IMR-90 (cell line): ENCODE data around the gene LGALSL. TPM values are rescaled to one million over a fixed set of nuclear protein-coding genes. Genes with fewer than 3 reads are reported as not detected.

ENCODE experiments used
- ATAC-seq: fragments of 200-7000 bp; cut with Tn5 transposase; 2 replicates; pipeline ENCODE4 v1.9.1; 2020; ENCODE audit warnings: low read depth, mild to moderate bottlenecking, moderate library complexity
- BruUV-seq: library from RNA; stranded (reverse); fragments of 400-500 nt; replicated peaks from 2 replicates; lab custom pipeline; 2021; lab: Mats Ljungman, UMichigan
- CTCF ChIA-PET: fragments of 300-600 bp; formaldehyde crosslinking; extraction: SDS; loops from one replicate; lab custom pipeline; 2021; ENCODE audit warnings: antibody characterized with exemption; lab: Yijun Ruan, JAX
- POLR2A ChIA-PET: fragments of 300-600 bp; sonication (Branson Sonifier 250); formaldehyde crosslinking; loops from one replicate; lab custom pipeline; 2022; ENCODE audit warnings: antibody characterized with exemption; ENCODE audit not compliant: unreplicated experiment; lab: Charles Lee
- DNase-seq: peaks from one replicate; pipeline ENCODE4 v3.0.0; 2013
- H2AFZ ChIP-seq: replicated peaks from 2 replicates; pipeline ENCODE3; 2013; ENCODE audit warnings: low read length, mild to moderate bottlenecking; ENCODE audit not compliant: poor library complexity
- H2AK5ac ChIP-seq: 2 replicates; pipeline ENCODE4 v1.6.1; 2013; ENCODE audit warnings: low read depth, low read length, inconsistent platforms
- H2AK9ac ChIP-seq: replicated peaks from 2 replicates; pipeline ENCODE3; 2013; ENCODE audit warnings: mild to moderate bottlenecking, low read depth, low read length, moderate library complexity; ENCODE audit not compliant: poor library complexity
- H2BK120ac ChIP-seq: 2 replicates; pipeline ENCODE4 v1.6.1; 2013; ENCODE audit warnings: low read depth, low read length, inconsistent platforms
- H2BK15ac ChIP-seq: 3 replicates; pipeline ENCODE4 v1.6.1; 2013; ENCODE audit warnings: low read depth, low read length, inconsistent platforms
- H2BK20ac ChIP-seq: 2 replicates; pipeline ENCODE4 v1.6.1; 2013; ENCODE audit warnings: low read depth, mild to moderate bottlenecking, inconsistent platforms, low read length, moderate library complexity
- H2BK5ac ChIP-seq: 2 replicates; pipeline ENCODE4 v1.6.1; 2013; ENCODE audit warnings: mild to moderate bottlenecking, low read depth, low read length, inconsistent platforms; ENCODE audit not compliant: poor library complexity, severe bottlenecking
- H3K14ac ChIP-seq: replicated peaks from 2 replicates; pipeline ENCODE4 v1.6.1; 2013; ENCODE audit warnings: low read depth, low read length, inconsistent platforms
- H3K18ac ChIP-seq: 2 replicates; pipeline ENCODE4 v1.6.1; 2013; ENCODE audit warnings: low read depth, low read length, control low read depth
- H3K23ac ChIP-seq: 2 replicates; pipeline ENCODE4 v1.6.1; 2013; ENCODE audit warnings: low read depth, low read length, inconsistent platforms
- H3K27ac ChIP-seq: 2 replicates; pipeline ENCODE4 v1.5.1; 2013; ENCODE audit warnings: mild to moderate bottlenecking, control low read depth, low read length; ENCODE audit not compliant: insufficient read depth
- H3K27me3 ChIP-seq: 2 replicates; pipeline ENCODE4 v1.6.1; 2013; ENCODE audit warnings: low read length; ENCODE audit not compliant: control insufficient read depth, insufficient read depth
- H3K36me3 ChIP-seq: 2 replicates; pipeline ENCODE4 v1.6.1; 2013; ENCODE audit warnings: low read length, mixed read lengths; ENCODE audit not compliant: control insufficient read depth, insufficient read depth
- H3K4ac ChIP-seq: 2 replicates; pipeline ENCODE4 v1.6.1; 2013; ENCODE audit warnings: low read depth, low read length, inconsistent platforms
- H3K4me1 ChIP-seq: 2 replicates; pipeline ENCODE4 v1.6.1; 2013; ENCODE audit warnings: low read length, mixed read lengths; ENCODE audit not compliant: control insufficient read depth, insufficient read depth
- H3K4me2 ChIP-seq: 2 replicates; pipeline ENCODE4 v1.6.1; 2013; ENCODE audit warnings: low read depth, mild to moderate bottlenecking, control low read depth, low read length, moderate library complexity
- H3K4me3 ChIP-seq: 2 replicates; pipeline ENCODE4 v1.5.1; 2013; ENCODE audit warnings: low read depth, mild to moderate bottlenecking, control low read depth, low read length, moderate library complexity; ENCODE audit not compliant: insufficient read depth
- H3K56ac ChIP-seq: 2 replicates; pipeline ENCODE4 v1.6.1; 2013; ENCODE audit warnings: low read length, inconsistent platforms; ENCODE audit not compliant: insufficient read depth; ENCODE audit errors: extremely low read depth
- H3K79me1 ChIP-seq, 2 experiments: 2 replicates each; pipeline ENCODE4 v1.6.1; 2013; ENCODE audit warnings: low read length in 2 of 2, inconsistent platforms in 1 of 2, low read depth in 1 of 2
- H3K9ac ChIP-seq: 2 replicates; pipeline ENCODE4 v1.6.1; 2013; ENCODE audit warnings: low read depth, low read length, control low read depth
- H3K9me1 ChIP-seq: 2 replicates; pipeline ENCODE4 v1.6.1; 2013; ENCODE audit warnings: low read length, inconsistent platforms; ENCODE audit not compliant: insufficient read depth
- H3K9me3 ChIP-seq: 2 replicates; pipeline ENCODE4 v1.6.1; 2013; ENCODE audit warnings: low read length; ENCODE audit not compliant: control insufficient read depth, insufficient read depth
- H4K20me1 ChIP-seq: 2 replicates; pipeline ENCODE4 v1.6.1; 2013; ENCODE audit warnings: low read length, inconsistent platforms; ENCODE audit not compliant: insufficient read depth
- H4K5ac ChIP-seq: 2 replicates; pipeline ENCODE4 v1.6.1; 2013; ENCODE audit warnings: mild to moderate bottlenecking, low read depth, low read length, control low read depth
- H4K8ac ChIP-seq, 2 experiments: 2 replicates each; pipeline ENCODE4 v1.6.1; 2013; ENCODE audit warnings: low read depth in 2 of 2, low read length in 2 of 2, control low read depth in 1 of 2, inconsistent platforms in 1 of 2
- H4K91ac ChIP-seq: 2 replicates; pipeline ENCODE4 v1.6.1; 2013; ENCODE audit warnings: low read depth, low read length, inconsistent platforms; ENCODE audit not compliant: insufficient read depth
- CEBPB ChIP-seq: IDR thresholded peaks from 2 replicates; pipeline ENCODE4 v1.6.1; 2012; ENCODE audit warnings: low read depth, low read length, improper control_type of control experiment
- MXI1 ChIP-seq: IDR thresholded peaks from 2 replicates; pipeline ENCODE4 v1.6.1; 2012; ENCODE audit warnings: low read depth, mild to moderate bottlenecking, low read length, moderate library complexity, borderline replicate concordance
- USF2 ChIP-seq: fragments of 150-350 bp; IDR thresholded peaks from 2 replicates; pipeline ENCODE4 v1.6.1; 2017; ENCODE audit warnings: mild to moderate bottlenecking, antibody characterized with exemption, low read length, low read depth
- WGBS, 2 experiments: methylation state at CpG; one replicate each; pipeline versions ENCODE4 v1.1.5 to v1.1.7; 2013; ENCODE audit warnings: missing lambda C conversion rate in 2 of 2; ENCODE audit not compliant: insufficient read length in 1 of 2; ENCODE audit errors: extremely low coverage in 2 of 2; 5-methylcytosine and 5-hydroxymethylcytosine counted together
- dilution Hi-C: fragments of 300-500 bp; cut with HindIII; formaldehyde crosslinking; loops from one replicate; pipeline ENCODE4 v1.14.3; 2018; ENCODE audit warnings: low sequenced_read_pairs; ENCODE audit not compliant: unreplicated experiment
- in situ Hi-C: fragments of 300-500 bp; cut with MboI; formaldehyde crosslinking; loops from 3 replicates; pipeline ENCODE4 v1.14.3; 2019; ENCODE audit warnings: low sequenced_read_pairs, inconsistent platforms, mixed read lengths
- intact Hi-C: fragments of 100-400 bp; cut with micrococcal nuclease; formaldehyde crosslinking; loops from 2 replicates; pipeline ENCODE4 v1.10.0; 2022
- polyA plus RNA-seq, 3 experiments: library from polyadenylated mRNA; depleted of rRNA; stranded (reverse); fragments of >200 nt; gene quantifications; 2 replicates each; pipeline ENCODE4 v1.2.3, GENCODE V29; 2012; ENCODE audit warnings: low replicate concordance in 1 of 3
- total RNA-seq: library from RNA; depleted of rRNA; stranded (reverse); fragments of >200 nt; gene quantifications from 2 replicates; pipeline ENCODE4 v1.2.3, GENCODE V29; 2012

LGALSL gene
- total and polyA plus RNA-seq, 2 of the 4 experiments (the other 2 are of a cell fraction): 0.86 to 2.9 TPM

DNA sequence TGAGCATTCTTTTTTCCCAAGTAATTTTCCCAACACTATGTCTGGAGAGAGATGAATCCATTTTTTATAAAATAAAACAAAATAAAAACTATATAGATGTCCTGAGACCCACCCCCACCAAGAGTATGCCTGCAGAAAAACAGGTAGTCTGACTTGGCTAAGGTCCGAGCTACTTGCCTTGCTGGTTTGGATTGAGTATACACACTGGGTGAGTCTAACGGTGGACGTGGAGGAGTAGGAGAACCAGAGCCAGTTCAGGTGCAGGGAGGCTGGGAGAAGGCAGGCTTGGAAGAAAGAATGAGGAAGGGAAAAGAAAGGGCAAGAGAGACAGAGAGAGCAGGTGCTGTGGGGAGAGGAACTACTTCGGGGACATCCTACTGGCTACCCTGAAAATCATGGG lies 48.9 kb downstream of the LGALSL start:
- no peak overlapping the region for H4K91ac ChIP-seq
- no peaks in the 10 kb centered on the region for H3K9me3 ChIP-seq
- no peaks in the 10 kb centered on the region for H3K4me1 ChIP-seq
- H4K20me1 ChIP-seq: no peaks in the 10 kb centered on the region
- no peak overlapping the region for H2BK20ac ChIP-seq
- H2AK5ac ChIP-seq: no peak overlapping the region
- H2AK9ac ChIP-seq: no peak overlapping the region
- no peak overlapping the region for H3K4ac ChIP-seq
- H3K9ac ChIP-seq: no peak overlapping the region
- no peaks in the 10 kb centered on the region for H3K36me3 ChIP-seq
- H2BK120ac ChIP-seq: no peak overlapping the region
- H2BK15ac ChIP-seq: no peak overlapping the region
- H3K79me1 ChIP-seq: no peaks in the 10 kb centered on the region
- in situ Hi-C loops: no loop called here
- H3K4me2 ChIP-seq: no peak overlapping the region
- dilution Hi-C loops: no loop called here
- no peak overlapping the region for H3K27ac ChIP-seq
- no peak overlapping the region for H3K4me3 ChIP-seq
- no peak overlapping the region for H3K14ac ChIP-seq
- no peak overlapping the region for H3K56ac ChIP-seq
- BruUV-seq: no TSS peak
- intact Hi-C loops: no loop called here
- ChIA-PET CTCF (interaction anchor here (1.2 to 1.7 kb wide), 2 partner anchors 15 to 172 kb away, joined by 4 to 5 read pairs; no protein-coding TSS in a partner anchor), POLR2A (no interaction called here)
- H3K27me3 ChIP-seq: peaks cover 55% of the 10 kb centered on the region
- DNase-seq (no peak), ATAC-seq (no peak)
- H4K8ac ChIP-seq: no peak overlapping the region
- no peak overlapping the region for H2BK5ac ChIP-seq
- no peak overlapping the region for H4K5ac ChIP-seq
- TF ChIP-seq MXI1: no peak
- no peak for TF ChIP-seq USF2
- TF ChIP-seq CEBPB: no peak
- no peak overlapping the region for H3K18ac ChIP-seq
- no peak overlapping the region for H3K23ac ChIP-seq
- WGBS, 2 experiments: 71% methylated on average over 3 of the region's 4 CpGs; no CpG with 5 or more reads in 1 of the 2 experiments
- no peak overlapping the region for H2AFZ ChIP-seq
- H3K9me1 ChIP-seq: no peaks in the 10 kb centered on the region
